Measurements from ENCODE around the gene GPR162. TPM values are rescaled to one million over a fixed set of nuclear protein-coding genes. Genes with fewer than 3 reads are reported as not detected.
A peak's percentile ranks its signal among the peaks of the same experiment; 100 is the strongest.

GPR162 gene
- total RNA-seq, 1 experiment from 2014 or later = 37.7 TPM

DNA sequence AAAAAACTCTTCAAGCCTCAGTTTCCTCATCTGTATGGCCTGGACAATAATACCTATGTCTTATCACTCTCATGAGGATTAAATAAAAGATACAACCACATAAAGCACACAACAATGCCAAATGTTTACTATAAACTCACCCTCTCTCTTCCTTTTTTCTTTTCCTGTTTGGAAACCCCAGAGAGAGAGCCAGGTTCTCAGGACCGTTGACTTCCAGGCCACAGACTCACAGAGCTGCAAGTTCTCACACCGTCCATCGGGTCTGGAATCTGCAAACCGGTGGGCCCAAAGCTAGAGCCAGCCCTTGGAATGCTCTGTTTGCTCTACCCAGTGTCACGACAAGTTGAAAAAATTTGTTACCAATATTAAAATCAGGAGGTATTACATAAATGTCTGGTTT lies 36.9 kb upstream of the GPR162 start:
- DNase-seq (ENCODE audit: low spot score) = no peak
- in situ Hi-C loops (cut with HindIII; ENCODE audit: low sequenced_read_pairs) = no loop called here

DNA sequence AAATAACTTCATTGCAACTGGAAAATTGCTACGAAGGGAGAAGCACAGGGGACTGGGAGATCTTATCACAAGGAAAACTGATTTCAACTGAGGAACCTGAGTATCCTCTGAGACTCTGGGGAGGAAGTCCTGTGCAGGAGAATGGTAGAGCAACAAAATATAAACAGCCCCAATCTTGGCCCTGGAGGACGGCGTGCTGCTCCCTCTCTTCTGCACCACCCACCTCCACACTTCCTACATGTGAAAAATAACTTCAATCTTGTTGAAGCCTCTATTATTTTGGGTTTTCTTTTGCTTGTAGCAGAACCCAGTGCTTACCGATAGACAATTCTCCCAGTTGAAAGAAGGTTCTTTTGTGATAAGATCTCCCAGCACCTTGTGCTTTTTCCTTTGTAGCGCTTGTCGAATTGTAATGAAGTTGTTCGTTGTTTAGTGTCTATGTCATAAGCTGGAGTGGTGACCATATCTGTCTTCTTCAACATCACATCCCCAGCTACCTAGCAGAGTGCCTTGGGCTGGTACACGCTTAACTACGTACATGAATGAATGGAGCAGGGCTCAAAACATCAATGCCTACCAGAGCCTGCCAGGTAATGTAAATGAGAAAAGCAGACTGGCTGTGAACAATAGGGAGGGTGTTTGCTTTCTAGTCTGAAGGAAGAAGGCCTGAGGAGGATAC lies 35.1 kb upstream of the GPR162 start:
- DNase-seq (ENCODE audit: low spot score) = no peak

DNA sequence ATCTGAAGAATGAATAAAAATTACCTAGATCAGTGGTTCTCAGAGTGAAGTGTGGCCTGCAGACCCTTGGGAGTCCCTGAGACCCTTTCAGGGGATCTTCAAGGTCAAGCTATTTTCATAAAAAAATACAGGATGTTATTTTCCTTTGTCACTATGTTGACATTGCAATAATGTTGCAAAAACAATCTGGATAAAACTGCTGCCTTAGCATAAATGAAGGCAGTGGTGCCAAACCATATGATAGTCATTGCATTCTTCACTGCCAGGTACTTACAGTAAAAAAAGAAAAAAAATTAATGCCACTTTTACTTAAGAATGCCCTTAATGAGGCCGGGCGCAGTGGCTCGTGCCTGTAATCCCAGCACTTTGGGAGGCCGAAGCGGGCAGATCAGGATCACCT lies 34.3 kb upstream of the GPR162 start:
- no peak for DNase-seq (ENCODE audit: low spot score)
- in situ Hi-C loops (cut with HindIII; ENCODE audit: low sequenced_read_pairs) = no loop called here

More for the DNA sequence above, 35.1 kb upstream of the GPR162 start:
- in situ Hi-C loops (cut with HindIII; ENCODE audit: low sequenced_read_pairs) = no loop called here

DNA sequence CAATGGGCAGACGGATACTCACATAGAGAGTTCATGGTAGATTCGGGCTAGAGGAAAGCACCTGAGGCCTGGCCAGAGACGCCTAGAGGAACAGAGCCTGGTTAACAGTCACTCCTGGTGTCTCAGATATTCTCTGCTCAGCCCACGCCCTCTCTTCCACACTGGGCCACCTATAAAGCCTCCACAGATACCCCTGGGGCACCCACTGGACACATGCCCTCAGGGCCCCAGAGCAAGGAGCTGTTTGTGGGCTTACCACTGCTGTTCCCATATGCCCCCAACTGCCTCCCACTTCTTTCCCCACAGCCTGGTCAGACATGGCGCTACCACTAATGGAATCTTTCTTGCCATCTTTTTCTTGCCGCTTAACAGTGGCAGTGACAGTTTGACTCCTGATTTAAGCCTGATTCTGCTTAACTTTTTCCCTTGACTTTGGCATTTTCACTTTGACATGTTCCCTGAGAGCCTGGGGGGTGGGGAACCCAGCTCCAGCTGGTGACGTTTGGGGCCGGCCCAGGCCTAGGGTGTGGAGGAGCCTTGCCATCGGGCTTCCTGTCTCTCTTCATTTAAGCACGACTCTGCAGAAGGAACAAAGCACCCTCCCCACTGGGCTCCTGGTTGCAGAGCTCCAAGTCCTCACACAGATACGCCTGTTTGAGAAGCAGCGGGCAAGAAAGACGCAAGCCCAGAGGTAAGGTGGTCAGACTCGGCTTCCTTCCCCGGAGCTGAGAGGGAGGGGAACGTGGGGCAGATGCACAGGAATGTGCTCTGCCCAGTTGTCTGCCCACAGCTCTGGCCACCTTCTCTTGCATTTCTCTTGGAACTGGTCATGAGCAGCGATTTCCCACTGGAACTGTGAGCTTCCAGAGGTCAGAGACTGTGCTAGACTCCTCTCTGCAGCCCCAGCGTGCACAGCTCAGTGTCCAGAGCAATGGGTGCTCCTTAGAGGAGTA lies 32.4 kb upstream of the GPR162 start, which contains the start of gene CD4:
Gene CD4 (plus strand): TSS at position 557 of the 953 bp plus-strand sequence. CDS start 10,611 bp downstream, outside the sequence.
- in situ Hi-C loops (cut with HindIII; ENCODE audit: low sequenced_read_pairs) = no loop called here
- no peak for DNase-seq (ENCODE audit: low spot score)

DNA sequence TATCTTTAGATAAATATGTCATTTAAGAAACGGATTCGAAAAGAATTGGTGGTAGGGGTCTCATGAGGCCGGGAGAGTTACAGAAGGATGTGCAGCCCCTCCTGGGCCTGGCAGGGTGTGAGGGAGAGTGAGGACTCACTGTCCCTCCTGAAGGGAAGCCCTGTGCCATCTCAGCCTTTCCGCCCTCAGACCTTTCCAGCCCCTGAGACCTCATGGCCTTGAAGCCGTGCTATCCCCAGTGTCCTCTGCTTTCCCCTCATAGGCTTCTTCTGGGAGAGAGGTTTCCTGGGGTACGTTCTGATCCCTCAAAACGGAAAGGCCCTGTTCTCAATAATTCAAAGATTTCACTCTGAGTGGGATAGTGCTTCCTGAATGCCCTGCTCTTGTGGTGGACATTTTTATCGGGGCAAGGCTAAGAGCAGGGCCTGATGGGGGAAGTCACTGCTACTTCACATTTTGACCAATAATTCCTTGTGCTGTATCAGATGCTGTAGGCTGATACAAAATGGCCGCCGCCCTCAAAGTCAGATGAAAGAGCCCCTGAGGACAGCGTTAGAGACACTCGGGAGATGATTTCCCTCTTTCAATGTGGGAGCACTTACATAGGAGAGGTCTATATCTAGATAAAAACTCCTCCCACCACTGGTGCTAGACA lies 31.0 kb upstream of the GPR162 start:
- DNase-seq (ENCODE audit: low spot score) = no peak
- in situ Hi-C loops (cut with HindIII; ENCODE audit: low sequenced_read_pairs) = no loop called here

DNA sequence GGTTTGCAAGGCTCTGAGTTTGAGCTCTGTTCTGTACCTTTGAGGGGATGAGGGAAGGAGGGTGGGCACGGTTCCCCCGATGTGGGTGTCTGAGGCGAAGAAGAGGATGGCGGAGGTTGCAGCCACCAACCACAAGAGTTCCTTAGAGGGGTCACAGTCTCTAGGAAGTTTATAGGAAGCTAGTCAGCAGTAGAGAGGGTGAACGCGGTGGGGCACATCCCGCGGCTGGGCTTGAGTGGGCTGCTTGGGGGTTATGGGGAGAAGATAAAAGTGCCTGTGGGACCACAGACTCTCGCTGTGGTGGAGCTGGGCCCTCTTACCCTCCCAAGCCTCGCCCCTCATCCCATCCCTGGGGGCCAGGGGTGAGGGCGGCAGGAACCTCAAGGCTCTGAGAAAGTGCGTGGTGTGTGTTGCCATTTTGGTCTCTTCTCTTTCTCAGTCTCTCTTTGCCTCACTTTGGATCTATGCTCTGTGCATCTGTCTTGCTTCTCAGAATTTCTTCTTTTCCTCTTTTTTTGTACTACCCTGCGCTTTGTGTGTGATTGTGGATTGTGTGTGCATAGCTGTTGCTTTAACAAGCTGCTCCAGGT lies 29.6 kb upstream of the GPR162 start:
- in situ Hi-C loops (cut with HindIII; ENCODE audit: low sequenced_read_pairs) = no loop called here
- DNase-seq (ENCODE audit: low spot score) = no peak

DNA sequence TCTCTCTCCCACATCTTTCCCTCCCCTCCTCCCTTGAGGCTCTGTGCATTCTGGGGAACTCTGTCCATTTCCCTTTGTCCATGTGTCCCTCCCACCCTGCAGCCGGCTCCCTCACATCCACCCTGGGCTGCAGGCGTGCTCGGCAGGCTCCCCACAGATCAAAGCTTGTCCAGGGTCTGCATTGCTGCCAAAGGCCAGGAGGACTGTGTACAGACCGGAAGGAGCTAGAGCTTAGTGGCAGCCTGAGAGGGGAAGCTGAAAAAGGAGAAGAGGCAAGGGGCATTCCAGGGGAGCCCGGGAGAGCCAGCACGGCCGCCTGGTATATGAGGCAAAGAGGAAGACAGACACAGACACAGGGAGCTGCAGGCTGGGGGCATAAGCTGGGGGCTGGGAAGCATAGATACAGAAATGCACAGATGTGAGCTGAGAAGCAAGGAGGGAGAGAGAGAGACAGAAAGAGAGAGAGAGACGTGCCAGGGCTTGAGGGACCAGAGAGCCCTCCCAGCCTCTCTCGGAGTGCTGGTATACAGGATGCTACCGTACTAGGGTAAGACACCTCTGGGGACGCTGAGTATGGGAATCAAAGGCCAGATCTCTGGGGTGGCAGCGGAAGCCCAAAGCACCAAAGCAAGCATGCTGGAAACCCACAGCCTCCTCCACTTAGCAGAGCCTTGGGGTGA lies 29.0 kb upstream of the GPR162 start:
- peak; percentile 34 for DNase-seq (ENCODE audit: low spot score)
- in situ Hi-C loops (cut with HindIII; ENCODE audit: low sequenced_read_pairs) = no loop called here

DNA sequence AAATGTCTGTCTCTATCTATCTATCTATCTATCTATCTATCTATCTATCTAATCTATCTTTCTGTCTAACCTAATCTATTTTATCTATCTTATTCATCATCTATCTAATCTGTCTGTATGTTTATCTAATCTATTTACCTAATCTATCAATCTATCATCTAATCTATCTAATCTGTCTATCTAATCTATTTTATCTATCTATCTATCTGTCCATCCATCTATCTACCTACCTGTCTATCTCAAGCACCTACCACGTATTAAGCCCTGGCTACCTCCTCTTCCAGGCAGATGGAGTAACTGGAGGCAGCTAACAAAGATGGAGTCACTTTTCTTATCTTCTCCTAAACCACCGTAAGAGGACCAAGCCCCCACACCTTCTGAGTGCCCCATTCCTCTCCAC lies 26.5 kb upstream of the GPR162 start:
- DNase-seq (ENCODE audit: low spot score) = no peak
- in situ Hi-C loops (cut with HindIII; ENCODE audit: low sequenced_read_pairs) = no loop called here

DNA sequence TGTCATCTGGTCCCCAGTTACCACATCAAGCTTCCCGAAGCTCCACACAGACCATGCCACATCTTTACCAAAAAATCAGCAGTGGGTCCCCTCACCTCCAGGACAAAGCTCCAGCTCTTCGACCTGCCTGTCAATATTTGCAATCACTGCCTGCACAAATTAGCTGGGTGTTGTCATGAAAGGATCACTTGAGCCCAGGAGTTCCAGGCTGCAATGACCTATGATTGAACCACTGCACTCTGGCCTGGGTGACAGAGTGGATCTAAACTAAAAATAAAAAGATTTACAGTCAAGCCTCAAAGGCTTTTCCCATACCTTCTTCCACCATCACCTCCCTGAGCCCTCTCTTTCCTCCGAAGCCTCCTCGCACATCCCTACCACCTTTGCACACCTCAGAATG lies 25.0 kb upstream of the GPR162 start:
- no peak for DNase-seq (ENCODE audit: low spot score)
- in situ Hi-C loops (cut with HindIII; ENCODE audit: low sequenced_read_pairs) = no loop called here

DNA sequence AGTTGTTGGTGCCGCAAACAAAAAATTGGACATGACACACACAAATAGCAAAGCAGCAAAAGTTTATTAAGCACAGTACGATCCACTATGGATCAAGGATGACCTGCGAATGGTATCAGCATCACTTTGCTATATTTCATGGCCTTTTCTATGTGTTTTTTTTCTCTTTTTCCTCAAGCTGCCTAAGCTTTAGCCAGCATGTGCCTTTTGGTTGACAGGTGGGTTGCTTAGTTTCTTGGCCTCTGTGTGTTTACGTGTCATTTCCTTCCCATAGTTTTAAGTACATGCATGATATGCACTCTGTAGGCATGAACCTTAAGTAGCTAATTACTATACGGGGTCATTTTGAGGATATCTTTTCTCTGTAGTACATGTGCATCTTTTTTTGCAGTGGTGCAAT lies 22.5 kb upstream of the GPR162 start:
- in situ Hi-C loops (cut with HindIII; ENCODE audit: low sequenced_read_pairs) = no loop called here
- no peak for DNase-seq (ENCODE audit: low spot score)

DNA sequence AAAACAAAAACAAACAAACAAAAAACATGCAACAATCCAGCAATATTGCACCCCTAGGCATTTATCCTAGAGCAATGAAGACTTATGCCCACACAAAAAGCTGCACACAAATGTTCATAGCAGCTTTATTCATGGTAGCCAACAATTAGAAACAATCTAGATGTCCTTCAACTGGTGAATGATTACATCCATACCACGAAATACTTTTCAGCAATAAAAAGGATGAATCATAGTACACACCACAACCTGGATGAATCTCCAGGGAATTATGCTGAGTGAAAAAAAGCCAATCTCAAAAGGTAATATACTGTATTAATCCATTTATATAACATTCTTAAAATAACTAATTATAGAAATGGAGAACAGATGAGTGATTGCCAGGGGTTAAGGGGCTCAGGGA lies 14.5 kb upstream of the GPR162 start:
- in situ Hi-C loops (cut with HindIII; ENCODE audit: low sequenced_read_pairs) = no loop called here

DNA sequence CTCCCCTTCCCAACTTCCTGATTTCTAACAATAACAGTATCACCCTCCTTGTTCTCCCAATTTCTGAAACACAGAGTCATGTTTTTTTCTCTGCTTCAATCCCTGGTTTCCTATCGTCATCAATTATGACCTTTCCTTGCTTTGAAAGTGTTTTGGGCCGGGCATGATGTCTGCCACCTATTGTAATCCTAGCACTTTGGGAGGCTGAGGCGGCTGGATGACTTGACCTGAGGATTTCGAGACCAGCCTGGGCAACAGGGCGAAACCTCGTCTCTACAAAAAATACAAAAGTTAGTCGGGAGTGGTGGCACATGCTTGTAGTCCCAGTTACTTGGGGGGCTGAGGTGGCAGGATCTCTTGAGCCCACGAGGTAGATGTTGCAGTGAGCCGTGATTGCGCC lies 12.6 kb upstream of the GPR162 start:
- DNase-seq (ENCODE audit: low spot score) = no peak
- in situ Hi-C loops (cut with HindIII; ENCODE audit: low sequenced_read_pairs) = no loop called here

More for the DNA sequence above, 14.5 kb upstream of the GPR162 start:
- DNase-seq (ENCODE audit: low spot score) = no peak

DNA sequence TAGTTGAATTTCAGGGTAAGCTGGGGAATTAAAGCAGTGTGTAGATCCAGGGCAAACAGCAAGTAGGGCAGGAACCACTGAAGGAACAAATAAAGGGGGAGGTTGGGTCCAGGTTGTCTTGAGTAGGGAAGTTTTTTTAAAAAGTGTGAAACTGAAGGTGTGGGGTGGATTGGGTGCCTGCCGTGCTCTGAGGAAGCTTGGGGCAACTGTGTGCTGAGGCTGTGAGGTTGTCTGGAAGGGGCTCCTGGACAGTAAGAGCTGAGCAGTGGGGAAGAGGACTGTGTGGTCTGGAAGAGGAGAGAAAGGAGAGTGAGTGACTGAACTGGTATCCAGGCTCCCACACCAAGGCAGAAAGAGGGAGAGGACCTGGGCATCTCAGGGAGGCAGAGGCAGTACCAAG lies 10.9 kb upstream of the GPR162 start:
- no peak for DNase-seq (ENCODE audit: low spot score)

DNA sequence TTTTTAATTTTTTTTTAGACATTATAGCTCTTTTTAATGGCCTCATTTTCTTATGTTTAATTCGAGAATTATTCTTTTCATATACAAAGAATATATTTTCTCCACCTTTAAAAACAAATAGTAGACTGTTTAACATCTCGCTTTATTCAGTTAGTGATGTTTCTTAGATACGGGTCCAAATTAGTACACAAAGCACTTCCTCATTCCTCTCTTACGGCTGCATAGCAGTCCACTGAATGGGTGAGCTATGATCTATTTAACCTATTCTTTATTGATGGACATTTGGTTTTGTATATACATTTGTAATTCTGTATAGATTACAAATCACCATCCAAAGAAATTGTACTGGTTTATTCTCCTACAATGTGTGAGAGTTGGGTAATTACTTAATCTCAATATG lies 8.3 kb upstream of the GPR162 start:
- in situ Hi-C loops (cut with HindIII; ENCODE audit: low sequenced_read_pairs) = no loop called here
- no peak for DNase-seq (ENCODE audit: low spot score)

More for the DNA sequence above, 10.9 kb upstream of the GPR162 start:
- in situ Hi-C loops (cut with HindIII; ENCODE audit: low sequenced_read_pairs) = no loop called here

DNA sequence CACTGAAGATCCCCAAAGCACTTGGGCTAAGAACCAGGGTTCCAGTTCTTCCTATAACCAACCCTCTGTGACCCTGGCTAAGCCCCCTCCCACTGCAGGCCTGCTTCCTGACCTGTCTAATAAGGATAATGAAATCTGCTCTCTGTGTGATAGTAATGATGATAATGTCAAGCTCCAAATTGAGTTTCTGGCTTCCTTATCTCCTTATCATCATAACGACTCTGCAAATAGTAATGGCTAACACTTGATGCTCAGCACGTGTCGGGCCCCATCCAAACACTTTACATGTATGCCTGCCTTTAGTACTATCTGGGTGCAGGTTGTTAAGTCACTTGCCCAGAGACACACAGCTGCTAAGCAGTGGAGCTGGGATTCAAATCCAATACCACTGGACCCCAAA lies 5.0 kb upstream of the GPR162 start:
- in situ Hi-C loops (cut with HindIII; ENCODE audit: low sequenced_read_pairs) = no loop called here
- no peak for DNase-seq (ENCODE audit: low spot score)

DNA sequence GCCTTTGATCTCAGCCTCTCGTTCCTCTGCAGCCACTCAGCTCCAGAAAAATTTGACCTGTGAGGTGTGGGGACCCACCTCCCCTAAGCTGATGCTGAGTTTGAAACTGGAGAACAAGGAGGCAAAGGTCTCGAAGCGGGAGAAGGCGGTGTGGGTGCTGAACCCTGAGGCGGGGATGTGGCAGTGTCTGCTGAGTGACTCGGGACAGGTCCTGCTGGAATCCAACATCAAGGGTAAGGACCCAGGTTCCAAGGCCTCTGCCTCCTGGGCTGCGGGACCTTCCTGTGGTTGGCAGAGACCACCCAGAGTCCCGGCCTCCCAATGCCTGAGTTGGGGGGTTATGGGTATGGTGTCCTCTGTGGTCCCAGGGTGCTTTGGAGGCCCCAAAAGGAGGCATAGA lies 4.5 kb upstream of the GPR162 start:
- in situ Hi-C loops (cut with HindIII; ENCODE audit: low sequenced_read_pairs) = no loop called here
- DNase-seq (ENCODE audit: low spot score) = no peak

DNA sequence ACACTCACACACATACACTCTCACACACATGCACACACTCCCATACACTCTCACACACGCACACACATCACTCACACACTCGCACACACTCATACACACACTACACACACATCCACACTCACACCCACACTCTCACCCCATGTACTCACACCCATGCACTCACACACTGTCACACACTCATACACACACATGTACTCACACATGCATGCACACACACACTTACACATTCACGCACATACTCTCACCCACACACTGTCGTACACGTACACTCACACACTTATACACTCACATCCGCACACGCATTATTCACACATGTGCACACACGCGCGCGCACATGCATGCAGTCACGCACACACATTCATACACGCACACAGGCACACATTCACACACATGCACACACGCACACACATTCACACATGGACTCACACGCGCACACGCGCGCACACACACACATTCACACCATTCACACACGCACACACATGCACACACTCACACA lies 3.9 kb upstream of the GPR162 start:
- in situ Hi-C loops (cut with HindIII; ENCODE audit: low sequenced_read_pairs) = no loop called here
- no peak for DNase-seq (ENCODE audit: low spot score)

DNA sequence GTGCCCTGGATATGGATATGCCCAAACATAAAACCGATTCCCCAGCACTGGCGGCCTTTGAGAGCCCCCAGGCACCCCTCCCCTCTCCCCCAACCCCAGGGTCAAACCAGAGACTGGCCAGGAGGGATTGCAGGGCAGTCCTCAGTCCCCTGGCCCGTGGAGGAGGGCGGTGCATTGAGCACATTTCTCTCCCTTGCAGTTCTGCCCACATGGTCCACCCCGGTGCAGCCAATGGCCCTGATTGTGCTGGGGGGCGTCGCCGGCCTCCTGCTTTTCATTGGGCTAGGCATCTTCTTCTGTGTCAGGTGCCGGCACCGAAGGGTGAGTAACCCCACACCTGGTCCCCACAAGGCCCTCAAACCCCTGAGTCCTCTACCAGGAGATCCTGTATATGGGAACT lies 3.4 kb upstream of the GPR162 start:
- DNase-seq (ENCODE audit: low spot score) = no peak
- in situ Hi-C loops (cut with HindIII; ENCODE audit: low sequenced_read_pairs) = no loop called here

DNA sequence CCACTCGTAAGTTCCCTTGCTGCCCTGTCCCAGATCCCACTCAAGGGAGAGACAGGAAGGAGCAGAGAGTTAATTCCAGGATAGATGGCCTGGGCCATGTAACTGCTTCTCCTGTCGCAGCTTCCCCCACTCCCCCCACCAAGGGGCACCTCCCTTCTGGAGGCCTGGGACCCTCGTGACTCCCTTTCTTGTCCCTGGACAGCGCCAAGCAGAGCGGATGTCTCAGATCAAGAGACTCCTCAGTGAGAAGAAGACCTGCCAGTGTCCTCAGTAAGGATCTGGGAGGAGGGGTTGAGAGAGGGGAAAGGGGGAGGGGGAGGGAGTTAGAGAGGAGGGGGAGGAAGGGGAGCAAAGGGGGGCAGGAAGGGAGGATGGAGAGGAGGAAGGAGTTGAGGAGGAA lies 3.0 kb upstream of the GPR162 start:
- in situ Hi-C loops (cut with HindIII; ENCODE audit: low sequenced_read_pairs) = no loop called here
- DNase-seq (ENCODE audit: low spot score) = no peak

All from G401 (cell line).